ENCODE measurements around the gene CALN1. TPM values are rescaled to one million over a fixed set of nuclear protein-coding genes. Genes with fewer than 3 reads are reported as not detected.

CALN1 gene
- total RNA-seq, 2 experiments from 2014 or later = 0.32 TPM; not detected in 1

- H3K4me3 Mint-ChIP-seq = no peak overlapping the region
- no peaks in the 10 kb centered on the region for H3K4me1 Mint-ChIP-seq (ENCODE audit: low read depth)
- DNase-seq = no peak
- CTCF ChIA-PET = no interaction called here
- no peaks in the 10 kb centered on the region for H3K27me3 Mint-ChIP-seq (ENCODE audit: low read depth)
- H3K27ac Mint-ChIP-seq = no peak overlapping the region
- no peaks in the 10 kb centered on the region for H3K36me3 Mint-ChIP-seq (ENCODE audit: low read depth)
- intact Hi-C loops (cut with micrococcal nuclease) = no loop called here
- no peaks in the 10 kb centered on the region for H3K9me3 Mint-ChIP-seq
Observed at GRCh38 chr7:72309476-72309875, 102.7 kb downstream of the CALN1 start.

GRCh38 chr7:72308986-72309385 lies 103.2 kb downstream of the CALN1 start:
- Mint-ChIP-seq H3K4me3 (no peak overlapping the region), H3K4me1 (ENCODE audit: low read depth) (no peaks in the 10 kb centered on the region), H3K36me3 (ENCODE audit: low read depth) (no peaks in the 10 kb centered on the region), H3K9me3 (no peaks in the 10 kb centered on the region), H3K27ac (no peak overlapping the region), H3K27me3 (ENCODE audit: low read depth) (no peaks in the 10 kb centered on the region)
- DNase-seq = no peak
- intact Hi-C loops (cut with micrococcal nuclease) = no loop called here
- CTCF ChIA-PET = no interaction called here

- no peak for DNase-seq
- intact Hi-C loops (cut with micrococcal nuclease) = no loop called here
- H3K4me1 Mint-ChIP-seq (ENCODE audit: low read depth) = no peaks in the 10 kb centered on the region
- H3K27ac Mint-ChIP-seq = no peak overlapping the region
- no peaks in the 10 kb centered on the region for H3K36me3 Mint-ChIP-seq (ENCODE audit: low read depth)
- no peaks in the 10 kb centered on the region for H3K9me3 Mint-ChIP-seq
- H3K27me3 Mint-ChIP-seq (ENCODE audit: low read depth) = no peaks in the 10 kb centered on the region
- CTCF ChIA-PET = no interaction called here
- H3K4me3 Mint-ChIP-seq = no peak overlapping the region
Observed at GRCh38 chr7:72307566-72307965, 104.6 kb downstream of the CALN1 start.

- no peak for DNase-seq
- CTCF ChIA-PET = no interaction called here
- H3K4me1 Mint-ChIP-seq (ENCODE audit: low read depth) = no peaks in the 10 kb centered on the region
- peaks cover 2% of the 10 kb centered on the region for H3K27me3 Mint-ChIP-seq (ENCODE audit: low read depth)
- H3K27ac Mint-ChIP-seq = no peak overlapping the region
- intact Hi-C loops (cut with micrococcal nuclease) = no loop called here
- no peaks in the 10 kb centered on the region for H3K9me3 Mint-ChIP-seq
- H3K36me3 Mint-ChIP-seq (ENCODE audit: low read depth) = no peaks in the 10 kb centered on the region
- no peak overlapping the region for H3K4me3 Mint-ChIP-seq
Observed at GRCh38 chr7:72298912-72299311, 113.2 kb downstream of the CALN1 start.

- CTCF ChIA-PET = no interaction called here
- H3K36me3 Mint-ChIP-seq (ENCODE audit: low read depth) = no peaks in the 10 kb centered on the region
- no peak for DNase-seq
- no peaks in the 10 kb centered on the region for H3K4me1 Mint-ChIP-seq (ENCODE audit: low read depth)
- no peak overlapping the region for H3K4me3 Mint-ChIP-seq
- H3K9me3 Mint-ChIP-seq = no peaks in the 10 kb centered on the region
- intact Hi-C loops (cut with micrococcal nuclease) = no loop called here
- no peak overlapping the region for H3K27ac Mint-ChIP-seq
- H3K27me3 Mint-ChIP-seq (ENCODE audit: low read depth) = peaks cover 2% of the 10 kb centered on the region
Observed at GRCh38 chr7:72298091-72298490, 114.0 kb downstream of the CALN1 start.

GRCh38 chr7:72297636-72298035 lies 114.5 kb downstream of the CALN1 start:
- Mint-ChIP-seq H3K27ac (no peak overlapping the region), H3K36me3 (ENCODE audit: low read depth) (no peaks in the 10 kb centered on the region), H3K27me3 (ENCODE audit: low read depth) (peaks cover 2% of the 10 kb centered on the region), H3K9me3 (no peaks in the 10 kb centered on the region), H3K4me1 (ENCODE audit: low read depth) (no peaks in the 10 kb centered on the region), H3K4me3 (no peak overlapping the region)
- DNase-seq = no peak
- intact Hi-C loops (cut with micrococcal nuclease) = no loop called here
- CTCF ChIA-PET = no interaction called here

GRCh38 chr7:72292794-72293193 lies 119.3 kb downstream of the CALN1 start:
- H3K36me3 Mint-ChIP-seq (ENCODE audit: low read depth) = peaks cover 2% of the 10 kb centered on the region

GRCh38 chr7:72292118-72292517 lies 120.0 kb downstream of the CALN1 start:
- no peaks in the 10 kb centered on the region for H3K4me1 Mint-ChIP-seq (ENCODE audit: low read depth)
- no peak overlapping the region for H3K4me3 Mint-ChIP-seq
- intact Hi-C loops (cut with micrococcal nuclease) = no loop called here
- H3K9me3 Mint-ChIP-seq = peaks cover 4% of the 10 kb centered on the region
- H3K27me3 Mint-ChIP-seq (ENCODE audit: low read depth) = no peaks in the 10 kb centered on the region
- CTCF ChIA-PET = no interaction called here
- peaks cover 2% of the 10 kb centered on the region for H3K36me3 Mint-ChIP-seq (ENCODE audit: low read depth)
- no peak for DNase-seq
- H3K27ac Mint-ChIP-seq = no peak overlapping the region

More at GRCh38 chr7:72292794-72293193, 119.3 kb downstream of the CALN1 start:
- Mint-ChIP-seq H3K4me3 (no peak overlapping the region), H3K27me3 (ENCODE audit: low read depth) (no peaks in the 10 kb centered on the region), H3K4me1 (ENCODE audit: low read depth) (no peaks in the 10 kb centered on the region), H3K9me3 (peaks cover 4% of the 10 kb centered on the region), H3K27ac (no peak overlapping the region)
- CTCF ChIA-PET = no interaction called here
- intact Hi-C loops (cut with micrococcal nuclease) = no loop called here
- DNase-seq = no peak

- Mint-ChIP-seq H3K27me3 (ENCODE audit: low read depth) (no peaks in the 10 kb centered on the region), H3K4me3 (no peak overlapping the region), H3K4me1 (ENCODE audit: low read depth) (no peaks in the 10 kb centered on the region), H3K27ac (no peak overlapping the region), H3K36me3 (ENCODE audit: low read depth) (peaks cover 2% of the 10 kb centered on the region), H3K9me3 (peaks cover 7% of the 10 kb centered on the region)
- CTCF ChIA-PET = no interaction called here
- no peak for DNase-seq
- intact Hi-C loops (cut with micrococcal nuclease) = no loop called here
Observed at GRCh38 chr7:72286519-72286918, 125.6 kb downstream of the CALN1 start.

- H3K27ac Mint-ChIP-seq = no peak overlapping the region
- DNase-seq = no peak
- H3K4me1 Mint-ChIP-seq (ENCODE audit: low read depth) = no peaks in the 10 kb centered on the region
- CTCF ChIA-PET = no interaction called here
- no peaks in the 10 kb centered on the region for H3K36me3 Mint-ChIP-seq (ENCODE audit: low read depth)
- peaks cover 3% of the 10 kb centered on the region for H3K9me3 Mint-ChIP-seq
- intact Hi-C loops (cut with micrococcal nuclease) = no loop called here
- H3K4me3 Mint-ChIP-seq = no peak overlapping the region
- no peaks in the 10 kb centered on the region for H3K27me3 Mint-ChIP-seq (ENCODE audit: low read depth)
Observed at GRCh38 chr7:72283309-72283708, 128.8 kb downstream of the CALN1 start.

GRCh38 chr7:72281308-72281707 lies 130.8 kb downstream of the CALN1 start:
- Mint-ChIP-seq H3K36me3 (ENCODE audit: low read depth) (no peaks in the 10 kb centered on the region), H3K4me1 (ENCODE audit: low read depth) (no peaks in the 10 kb centered on the region), H3K27me3 (ENCODE audit: low read depth) (no peaks in the 10 kb centered on the region), H3K4me3 (no peak overlapping the region), H3K9me3 (peaks cover 14% of the 10 kb centered on the region), H3K27ac (no peak overlapping the region)
- CTCF ChIA-PET = interaction anchor here (0.5 kb wide), 1 partner anchor 131 kb away, joined by 3 read pairs; no protein-coding TSS in a partner anchor
- no peak for DNase-seq
- intact Hi-C loops (cut with micrococcal nuclease) = no loop called here

- Mint-ChIP-seq H3K27me3 (ENCODE audit: low read depth) (no peaks in the 10 kb centered on the region), H3K4me3 (no peak overlapping the region), H3K27ac (no peak overlapping the region), H3K9me3 (peaks cover 14% of the 10 kb centered on the region), H3K36me3 (ENCODE audit: low read depth) (no peaks in the 10 kb centered on the region), H3K4me1 (ENCODE audit: low read depth) (no peaks in the 10 kb centered on the region)
- CTCF ChIA-PET = no interaction called here
- DNase-seq = no peak
- intact Hi-C loops (cut with micrococcal nuclease) = no loop called here
Observed at GRCh38 chr7:72279203-72279602, 132.9 kb downstream of the CALN1 start.

GRCh38 chr7:72278550-72278949 lies 133.6 kb downstream of the CALN1 start:
- Mint-ChIP-seq H3K27ac (no peak overlapping the region), H3K4me3 (no peak overlapping the region), H3K9me3 (peaks cover 13% of the 10 kb centered on the region), H3K4me1 (ENCODE audit: low read depth) (no peaks in the 10 kb centered on the region), H3K27me3 (ENCODE audit: low read depth) (no peaks in the 10 kb centered on the region), H3K36me3 (ENCODE audit: low read depth) (no peaks in the 10 kb centered on the region)
- intact Hi-C loops (cut with micrococcal nuclease) = no loop called here
- CTCF ChIA-PET = no interaction called here
- no peak for DNase-seq
